ENCODE data around the gene NOL4L. TPM values are rescaled to one million over a fixed set of nuclear protein-coding genes. Genes with fewer than 3 reads are reported as not detected.

Gene NOL4L
- total and polyA plus RNA-seq, 4 donors, result 7.9 to 20.6 (median 12.2) TPM

DNA sequence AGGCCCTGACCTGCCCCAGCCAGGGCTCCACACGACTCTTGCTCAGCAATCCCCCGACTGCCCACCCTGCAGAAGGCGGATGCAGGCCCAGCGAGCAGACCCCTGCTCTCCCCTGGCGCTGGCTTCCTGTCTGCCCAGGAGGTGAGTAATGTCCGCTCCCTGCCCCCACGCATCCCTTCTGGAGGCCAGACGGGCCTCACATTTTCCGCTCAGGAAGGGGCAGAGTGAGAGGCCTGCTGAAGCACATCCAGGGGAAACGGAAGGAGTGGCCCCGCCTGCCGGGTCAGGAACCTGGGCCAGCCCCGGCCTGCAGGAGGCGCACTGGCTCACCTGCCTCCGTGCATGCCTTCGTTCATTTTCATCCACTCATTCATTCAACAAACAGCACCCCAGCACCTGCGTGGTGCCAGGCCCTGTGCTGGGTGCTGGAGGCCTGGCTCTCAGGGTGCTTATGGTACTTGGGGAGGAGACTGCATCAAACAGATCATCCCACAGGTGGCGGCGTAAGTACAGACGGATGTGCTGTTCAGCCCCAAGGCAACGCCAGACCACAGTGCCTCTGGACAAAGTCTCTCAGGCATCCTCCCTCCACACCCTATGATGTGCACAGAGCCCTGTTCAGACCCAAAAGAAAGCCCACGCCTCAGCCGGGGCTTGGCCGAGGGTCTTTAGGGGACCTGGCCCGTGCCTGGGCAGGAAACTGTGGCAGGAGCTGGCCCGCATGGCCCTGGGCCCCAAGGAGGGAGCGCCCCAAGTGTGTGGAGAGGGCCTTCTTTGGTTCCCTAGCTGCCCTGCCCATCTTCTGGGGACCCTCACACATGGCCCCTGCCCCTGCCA lies 114.9 kb downstream of the NOL4L start:
- DNase-seq, result peak; percentile 55 to 76 (median 63)
- WGBS, 2 donors, result 38 to 57% methylated on average over 27 of the region's 27 CpGs
- H3K36me3 ChIP-seq (ENCODE audit: control insufficient read depth in 4 of 4, insufficient read depth in 4 of 4, low read length in 4 of 4), result peaks cover 0 to 11% (median 3%) of the 10 kb centered on the region in 4 donors
- H3K9me3 ChIP-seq (ENCODE audit: control insufficient read depth in 4 of 4, insufficient read depth in 3 of 4, low read length in 3 of 4), result no peaks in the 10 kb centered on the region
- peaks cover 0 to 72% (median 22%) of the 10 kb centered on the region in 5 donors for H3K4me1 ChIP-seq (ENCODE audit: control insufficient read depth in 5 of 5, insufficient read depth in 5 of 5, low read length in 5 of 5)
- peak overlapping the region; percentile 56 to 91 for H3K27ac ChIP-seq (ENCODE audit: low read depth in 1 of 2, low read length in 1 of 2)
- no peaks in the 10 kb centered on the region for H3K27me3 ChIP-seq (ENCODE audit: control insufficient read depth in 3 of 3, insufficient read depth in 3 of 3, low read length in 2 of 3)
- no peak for ATAC-seq (ENCODE audit: insufficient read depth, low FRiP score)
- no peak overlapping the region for H3K4me3 ChIP-seq
- TF ChIP-seq, protein P1, sequence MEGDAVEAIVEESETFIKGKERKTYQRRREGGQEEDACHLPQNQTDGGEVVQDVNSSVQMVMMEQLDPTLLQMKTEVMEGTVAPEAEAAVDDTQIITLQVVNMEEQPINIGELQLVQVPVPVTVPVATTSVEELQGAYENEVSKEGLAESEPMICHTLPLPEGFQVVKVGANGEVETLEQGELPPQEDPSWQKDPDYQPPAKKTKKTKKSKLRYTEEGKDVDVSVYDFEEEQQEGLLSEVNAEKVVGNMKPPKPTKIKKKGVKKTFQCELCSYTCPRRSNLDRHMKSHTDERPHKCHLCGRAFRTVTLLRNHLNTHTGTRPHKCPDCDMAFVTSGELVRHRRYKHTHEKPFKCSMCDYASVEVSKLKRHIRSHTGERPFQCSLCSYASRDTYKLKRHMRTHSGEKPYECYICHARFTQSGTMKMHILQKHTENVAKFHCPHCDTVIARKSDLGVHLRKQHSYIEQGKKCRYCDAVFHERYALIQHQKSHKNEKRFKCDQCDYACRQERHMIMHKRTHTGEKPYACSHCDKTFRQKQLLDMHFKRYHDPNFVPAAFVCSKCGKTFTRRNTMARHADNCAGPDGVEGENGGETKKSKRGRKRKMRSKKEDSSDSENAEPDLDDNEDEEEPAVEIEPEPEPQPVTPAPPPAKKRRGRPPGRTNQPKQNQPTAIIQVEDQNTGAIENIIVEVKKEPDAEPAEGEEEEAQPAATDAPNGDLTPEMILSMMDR (IDR thresholded peaks at IDR 0.05; ENCODE audit: control extremely low read depth, extremely low read depth), result no peak
- H3K9ac ChIP-seq (ENCODE audit: insufficient read depth in 1 of 2, low read length in 2 of 2), result no peak overlapping the region

- H3K27me3 ChIP-seq (ENCODE audit: control insufficient read depth in 3 of 3, insufficient read depth in 3 of 3, low read length in 2 of 3), result no peaks in the 10 kb centered on the region
- no peak overlapping the region for H3K9ac ChIP-seq (ENCODE audit: insufficient read depth in 1 of 2, low read length in 2 of 2)
- 54 to 68% methylated on average over 7 of the region's 7 CpGs for WGBS, 2 donors
- no peak for ATAC-seq (ENCODE audit: insufficient read depth, low FRiP score)
- no peak overlapping the region for H3K4me3 ChIP-seq
- no peak for DNase-seq
- H3K9me3 ChIP-seq (ENCODE audit: control insufficient read depth in 4 of 4, insufficient read depth in 3 of 4, low read length in 3 of 4), result no peaks in the 10 kb centered on the region
- peaks cover 0 to 68% (median 17%) of the 10 kb centered on the region in 5 donors for H3K4me1 ChIP-seq (ENCODE audit: control insufficient read depth in 5 of 5, insufficient read depth in 5 of 5, low read length in 5 of 5)
- TF ChIP-seq, protein P1 (IDR thresholded peaks at IDR 0.05; ENCODE audit: control extremely low read depth, extremely low read depth), result no peak
- peak overlapping the region; percentile 6 to 50 for H3K27ac ChIP-seq (ENCODE audit: low read depth in 1 of 2, low read length in 1 of 2)
- peaks cover 0 to 11% (median 4%) of the 10 kb centered on the region in 4 donors for H3K36me3 ChIP-seq (ENCODE audit: control insufficient read depth in 4 of 4, insufficient read depth in 4 of 4, low read length in 4 of 4)
Measured at GRCh38 chr20:32468860-32469259, 116.3 kb downstream of the NOL4L start.

- TF ChIP-seq, protein P1 (IDR thresholded peaks at IDR 0.05; ENCODE audit: control extremely low read depth, extremely low read depth), result no peak
- no peak for DNase-seq
- Histone ChIP-seq H3K27me3 (ENCODE audit: control insufficient read depth in 3 of 3, insufficient read depth in 3 of 3, low read length in 2 of 3) (no peaks in the 10 kb centered on the region), H3K9me3 (ENCODE audit: control insufficient read depth in 4 of 4, insufficient read depth in 3 of 4, low read length in 3 of 4) (no peaks in the 10 kb centered on the region), H3K4me1 (ENCODE audit: control insufficient read depth in 5 of 5, insufficient read depth in 5 of 5, low read length in 5 of 5) (peaks cover 0 to 66% (median 14%) of the 10 kb centered on the region in 5 donors), H3K27ac (ENCODE audit: low read depth in 1 of 2, low read length in 1 of 2) (peak overlapping the region in 1 of 2 donors; percentile 62), H3K4me3 (no peak overlapping the region), H3K9ac (ENCODE audit: insufficient read depth in 1 of 2, low read length in 2 of 2) (no peak overlapping the region), H3K36me3 (ENCODE audit: control insufficient read depth in 4 of 4, insufficient read depth in 4 of 4, low read length in 4 of 4) (peaks cover 0 to 11% (median 4%) of the 10 kb centered on the region in 4 donors)
- 86 to 94% methylated on average over 6 of the region's 6 CpGs for WGBS, 2 donors
- ATAC-seq (ENCODE audit: insufficient read depth, low FRiP score), result no peak
Measured at GRCh38 chr20:32468313-32468640, 116.9 kb downstream of the NOL4L start.

All from lung (tissue), 12 donors.